GM10248 (cell line): ENCODE results near the gene VASH2.

Experiments used
- CTCF ChIA-PET: fragments of 300-600 bp; sonication (Branson Sonifier 250); formaldehyde crosslinking; extraction: SDS; loops from one replicate; lab custom pipeline; 2021; ENCODE audit warnings: antibody characterized with exemption; lab: Yijun Ruan, JAX
- POLR2A ChIA-PET: fragments of 350-650 bp; sonication (Branson Sonifier 250); formaldehyde crosslinking; extraction: SDS; loops from one replicate; lab custom pipeline; 2020; ENCODE audit warnings: antibody characterized with exemption; lab: Yijun Ruan, JAX
- DNase-seq: peaks from one replicate; pipeline ENCODE4 v3.0.0; 2012; ENCODE audit errors: extremely low spot score
- CTCF ChIP-seq: IDR thresholded peaks from 2 replicates; pipeline ENCODE4 v1.5.1; 2012; ENCODE audit warnings: mild to moderate bottlenecking, low read depth; ENCODE audit errors: extremely low read depth, missing control alignments, control extremely low read depth

VASH2 gene

GRCh38 chr1:212979340-212980122 is 29.2 kb downstream of the VASH2 start:
- POLR2A ChIA-PET, result interaction anchor here (0.6 kb wide), 2 partner anchors 162 to 421 kb away, joined by 3 to 11 read pairs; no protein-coding TSS in a partner anchor
- TF ChIP-seq CTCF, result no peak
- peak; percentile 77 for DNase-seq
- CTCF ChIA-PET, result interaction anchor here (0.8 to 8.0 kb wide), 12 partner anchors 9 to 185 kb away, joined by 3 to 87 read pairs (median 4); no protein-coding TSS in a partner anchor

GRCh38 chr1:212980123-212980785 is 29.9 kb downstream of the VASH2 start:
- TF ChIP-seq CTCF, result peak; percentile 24
- ChIA-PET CTCF (interaction anchor here (0.8 to 8.0 kb wide), 12 partner anchors 8 to 186 kb away, joined by 3 to 87 read pairs (median 4); no protein-coding TSS in a partner anchor), POLR2A (interaction anchor here (0.5 to 0.6 kb wide), 3 partner anchors 9 to 163 kb away, joined by 3 to 11 read pairs (median 4); no protein-coding TSS in a partner anchor)
- no peak for DNase-seq

GRCh38 chr1:212981025-212981495 is 30.7 kb downstream of the VASH2 start:
- CTCF ChIA-PET, result interaction anchor here (1.2 to 8.0 kb wide), 5 partner anchors 9 to 33 kb away, joined by 3 to 87 read pairs (median 8); no protein-coding TSS in a partner anchor
- no peak for DNase-seq

GRCh38 chr1:212981571-212982328 is 31.4 kb downstream of the VASH2 start:
- DNase-seq, result no peak
- CTCF ChIA-PET, result interaction anchor here (0.7 to 8.0 kb wide), 7 partner anchors 8 to 124 kb away, joined by 3 to 87 read pairs (median 3); partner anchors contain the start of genes FLVCR1 and VASH2
- TF ChIP-seq CTCF, result no peak
- POLR2A ChIA-PET, result interaction anchor here (0.5 to 0.6 kb wide), 2 partner anchors 161 to 1094 kb away, joined by 3 to 4 read pairs; no protein-coding TSS in a partner anchor

More at GRCh38 chr1:212981025-212981495, 30.7 kb downstream of the VASH2 start:
- TF ChIP-seq CTCF, result no peak
- POLR2A ChIA-PET, result interaction anchor here (0.5 kb wide), 3 partner anchors 9 to 1094 kb away, joined by 3 to 4 read pairs (median 4); no protein-coding TSS in a partner anchor

- ChIA-PET CTCF (interaction anchor here (0.7 to 8.0 kb wide), 8 partner anchors 8 to 318 kb away, joined by 3 to 87 read pairs (median 3); partner anchors contain the start of genes FLVCR1 and VASH2), POLR2A (interaction anchor here (0.6 kb wide), 1 partner anchor 162 kb away, joined by 3 read pairs; no protein-coding TSS in a partner anchor)
- no peak for TF ChIP-seq CTCF
- DNase-seq, result no peak
These were observed 32.2 kb downstream of the VASH2 start for GRCh38 chr1:212982430-212983152.
